ENCODE data around the gene CCL25. TPM values are rescaled to one million over a fixed set of nuclear protein-coding genes. Genes with fewer than 3 reads are reported as not detected.

CCL25 gene
- total RNA-seq, 1 experiment from 2014 or later: not detected

DNA sequence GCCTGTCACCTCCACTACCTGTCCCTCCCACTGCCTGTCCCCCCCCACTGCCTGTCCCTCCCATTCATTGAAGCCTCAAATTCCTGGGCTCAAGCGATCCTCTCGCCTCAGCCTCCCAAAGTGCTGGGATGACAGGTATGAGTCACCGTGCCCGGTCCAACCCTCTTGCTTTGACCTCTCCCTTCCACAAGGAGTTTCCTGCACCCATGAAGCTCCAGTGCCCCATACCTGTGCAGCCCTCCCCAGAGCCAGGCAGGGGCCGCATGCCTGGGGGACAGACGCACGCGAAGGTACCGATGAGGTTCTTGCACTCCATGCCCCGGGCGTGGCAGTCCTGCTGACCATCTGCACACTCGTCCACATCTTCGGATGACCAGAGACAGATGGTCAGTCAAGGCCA, 34.3 kb downstream of the CCL25 start (continued):
- TF ChIP-seq, protein P1, sequence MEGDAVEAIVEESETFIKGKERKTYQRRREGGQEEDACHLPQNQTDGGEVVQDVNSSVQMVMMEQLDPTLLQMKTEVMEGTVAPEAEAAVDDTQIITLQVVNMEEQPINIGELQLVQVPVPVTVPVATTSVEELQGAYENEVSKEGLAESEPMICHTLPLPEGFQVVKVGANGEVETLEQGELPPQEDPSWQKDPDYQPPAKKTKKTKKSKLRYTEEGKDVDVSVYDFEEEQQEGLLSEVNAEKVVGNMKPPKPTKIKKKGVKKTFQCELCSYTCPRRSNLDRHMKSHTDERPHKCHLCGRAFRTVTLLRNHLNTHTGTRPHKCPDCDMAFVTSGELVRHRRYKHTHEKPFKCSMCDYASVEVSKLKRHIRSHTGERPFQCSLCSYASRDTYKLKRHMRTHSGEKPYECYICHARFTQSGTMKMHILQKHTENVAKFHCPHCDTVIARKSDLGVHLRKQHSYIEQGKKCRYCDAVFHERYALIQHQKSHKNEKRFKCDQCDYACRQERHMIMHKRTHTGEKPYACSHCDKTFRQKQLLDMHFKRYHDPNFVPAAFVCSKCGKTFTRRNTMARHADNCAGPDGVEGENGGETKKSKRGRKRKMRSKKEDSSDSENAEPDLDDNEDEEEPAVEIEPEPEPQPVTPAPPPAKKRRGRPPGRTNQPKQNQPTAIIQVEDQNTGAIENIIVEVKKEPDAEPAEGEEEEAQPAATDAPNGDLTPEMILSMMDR (IDR thresholded peaks at IDR 0.05 in 2 of 3, conservative IDR thresholded peaks at IDR 0.05 in 1 of 3; ENCODE audit: borderline replicate concordance in 1 of 3, insufficient read depth in 1 of 3, low read depth in 2 of 3, low read length in 2 of 3): no peak
- TF ChIP-seq POLR2AphosphoS5 (IDR thresholded peaks at IDR 0.05; ENCODE audit: low read depth, low read length) (no peak), ZFX (IDR thresholded peaks at IDR 0.05) (no peak), SRF (IDR thresholded peaks at IDR 0.05; ENCODE audit: low read depth) (no peak)

- POLR2A ChIA-PET: no interaction called here
- H3K4me1 ChIP-seq (ENCODE audit: control insufficient read depth in 1 of 2, insufficient read depth in 2 of 2, low read length in 2 of 2): peaks cover 13 to 18% of the 10 kb centered on the region in 2 experiments; a peak in 3 of 4 replicates
Observed at GRCh38 chr19:8087876-8088275, 35.3 kb downstream of the CCL25 start.

More at GRCh38 chr19:8087876-8088275, 35.3 kb downstream of the CCL25 start:
- no peaks in the 10 kb centered on the region for H3K9me3 ChIP-seq (ENCODE audit: control insufficient read depth in 1 of 2, insufficient read depth in 1 of 2, low read depth in 1 of 2, low read length in 2 of 2)
- H2AFZ ChIP-seq (ENCODE audit: low read depth, low read length, poor library complexity, severe bottlenecking): no peak overlapping the region
- no peaks in the 10 kb centered on the region for H3K36me3 ChIP-seq (ENCODE audit: control insufficient read depth in 1 of 2, insufficient read depth in 2 of 2, low read length in 2 of 2)
- no peaks in the 10 kb centered on the region for H4K20me1 ChIP-seq (ENCODE audit: insufficient read depth)
- no peak overlapping the region for H3K4me2 ChIP-seq (ENCODE audit: low read length)
- no peaks in the 10 kb centered on the region for H3K27me3 ChIP-seq (ENCODE audit: insufficient read depth, low read length)
- H3K9ac ChIP-seq (ENCODE audit: low read length): no peak overlapping the region
- ATAC-seq (no peak), DNase-seq (ENCODE audit: low read depth, low spot score) (no peak)
- no peak for TF ChIP-seq RAD21 (IDR thresholded peaks at IDR 0.05; ENCODE audit: low read depth)
- no peak for TF ChIP-seq ELF1 (IDR thresholded peaks at IDR 0.05; ENCODE audit: borderline replicate concordance, low read depth)
- TF ChIP-seq TCF7L2 (IDR thresholded peaks at IDR 0.05; ENCODE audit: borderline replicate concordance, extremely low read depth, insufficient read depth, insufficient read length): no peak
- H3K4me3 ChIP-seq (replicated peaks in 1 of 2; ENCODE audit: low read depth in 1 of 2, low read length in 2 of 2): no peak overlapping the region
- ChIA-PET RAD21 (ENCODE audit: low non-redundant PET in 1 of 2, low total read pairs in 2 of 2, uncharacterized antibody in 2 of 2, unreplicated experiment in 2 of 2) (no interaction called here), CTCF (no interaction called here)
- intact Hi-C loops (cut with micrococcal nuclease): no loop called here
- BruUV-seq (replicated peaks): no TSS peak
- no peaks in the 10 kb centered on the region for H3K9me2 ChIP-seq (ENCODE audit: insufficient read depth)
- no peaks in the 10 kb centered on the region for H3K79me2 ChIP-seq (ENCODE audit: insufficient read depth, low read length)
- no peak overlapping the region for H3K27ac ChIP-seq (ENCODE audit: low read depth, low read length)

Data from HCT116 (cell line).